Activated naive CD8-positive, alpha-beta T cell treated with anti-CD3 and anti-CD28 coated beads, Interleukin-2, amount 50 U/mL, for 24 hours (primary cell): Measurements from ENCODE around the gene C2orf42.
"Not testable (repeated sequence)": the region's sequence is repeated elsewhere in the genome, so short reads cannot be mapped to it uniquely, and the experiment has no call there.

Experiments
- ATAC-seq: fragments of 150-1000 bp; cut with Tn5 transposase; one replicate; pipeline ENCODE4 v1.10.0; 2021
- DNase-seq: peaks from one replicate; pipeline ENCODE4 v3.0.0; 2021
- H3K27ac Mint-ChIP-seq: one replicate; pipeline ENCODE4 v1.8.0; 2021; ENCODE audit warnings: mild to moderate bottlenecking, mixed read lengths
- H3K27me3 Mint-ChIP-seq: one replicate; pipeline ENCODE4 v1.8.0; 2021; ENCODE audit warnings: mixed read lengths
- H3K36me3 Mint-ChIP-seq: one replicate; pipeline ENCODE4 v1.8.0; 2021; ENCODE audit warnings: low read depth, mixed read lengths
- H3K4me1 Mint-ChIP-seq: one replicate; pipeline ENCODE4 v1.8.0; 2021; ENCODE audit warnings: mixed read lengths
- H3K4me3 Mint-ChIP-seq: one replicate; pipeline ENCODE4 v1.8.0; 2021; ENCODE audit warnings: mild to moderate bottlenecking, moderate library complexity, mixed read lengths
- H3K9me3 Mint-ChIP-seq: one replicate; pipeline ENCODE4 v1.8.0; 2021; ENCODE audit warnings: mixed read lengths

The C2orf42 gene

GRCh38 chr2:70131344-70132143 is 59.3 kb downstream of the C2orf42 start:
- not testable (repeated sequence) for ATAC-seq, H3K36me3 Mint-ChIP-seq, H3K27me3 Mint-ChIP-seq, H3K9me3 Mint-ChIP-seq
- Mint-ChIP-seq H3K4me3 (peak overlapping the region; percentile 87), H3K4me1 (peaks cover 87% of the 10 kb centered on the region), H3K27ac (peak overlapping the region; percentile 97)
- DNase-seq = peak; percentile 3

GRCh38 chr2:70128005-70128404 is 62.8 kb downstream of the C2orf42 start:
- Mint-ChIP-seq H3K4me3 (no peak overlapping the region), H3K27ac (peak overlapping the region; percentile 99)
- no peak for ATAC-seq

GRCh38 chr2:70126413-70126812 is 64.4 kb downstream of the C2orf42 start:
- peak overlapping the region; percentile 94 for H3K4me3 Mint-ChIP-seq
- no peak for DNase-seq

More at GRCh38 chr2:70128005-70128404, 62.8 kb downstream of the C2orf42 start:
- Mint-ChIP-seq H3K36me3 (peaks cover 6% of the 10 kb centered on the region), H3K4me1 (peaks cover 85% of the 10 kb centered on the region), H3K27me3 (no peaks in the 10 kb centered on the region), H3K9me3 (no peaks in the 10 kb centered on the region)
- no peak for DNase-seq

GRCh38 chr2:70125498-70125898 is 65.3 kb downstream of the C2orf42 start:
- no peak for ATAC-seq
- Mint-ChIP-seq H3K27ac (peak overlapping the region; percentile 99), H3K27me3 (no peaks in the 10 kb centered on the region), H3K9me3 (no peaks in the 10 kb centered on the region), H3K36me3 (peaks cover 6% of the 10 kb centered on the region), H3K4me1 (peaks cover 88% of the 10 kb centered on the region), H3K4me3 (peak overlapping the region; percentile 94)
- DNase-seq = no peak

More at GRCh38 chr2:70126413-70126812, 64.4 kb downstream of the C2orf42 start:
- H3K36me3 Mint-ChIP-seq = peaks cover 6% of the 10 kb centered on the region
- H3K4me1 Mint-ChIP-seq = peaks cover 88% of the 10 kb centered on the region
- no peaks in the 10 kb centered on the region for H3K27me3 Mint-ChIP-seq
- H3K9me3 Mint-ChIP-seq = no peaks in the 10 kb centered on the region
- no peak for ATAC-seq
- H3K27ac Mint-ChIP-seq = peak overlapping the region; percentile 99

- peak overlapping the region; percentile 94 for H3K4me3 Mint-ChIP-seq
- peak overlapping the region; percentile 99 for H3K27ac Mint-ChIP-seq
- H3K9me3 Mint-ChIP-seq = no peaks in the 10 kb centered on the region
- DNase-seq (peak; percentile 68), ATAC-seq (peak; percentile 35)
- no peaks in the 10 kb centered on the region for H3K27me3 Mint-ChIP-seq
- H3K36me3 Mint-ChIP-seq = peaks cover 6% of the 10 kb centered on the region
- peaks cover 87% of the 10 kb centered on the region for H3K4me1 Mint-ChIP-seq
Measured at GRCh38 chr2:70124983-70125480, 65.8 kb downstream of the C2orf42 start.

- Mint-ChIP-seq H3K4me1 (peaks cover 89% of the 10 kb centered on the region), H3K4me3 (peak overlapping the region; percentile 94), H3K9me3 (no peaks in the 10 kb centered on the region), H3K27me3 (no peaks in the 10 kb centered on the region), H3K36me3 (peaks cover 6% of the 10 kb centered on the region), H3K27ac (peak overlapping the region; percentile 99)
- DNase-seq = no peak
- peak; percentile 21 for ATAC-seq
Measured at GRCh38 chr2:70123829-70124116, 67.0 kb downstream of the C2orf42 start.

GRCh38 chr2:70123051-70123828 is 67.6 kb downstream of the C2orf42 start:
- DNase-seq (no peak), ATAC-seq (no peak)
- H3K27me3 Mint-ChIP-seq = no peaks in the 10 kb centered on the region
- peaks cover 6% of the 10 kb centered on the region for H3K36me3 Mint-ChIP-seq
- H3K9me3 Mint-ChIP-seq = no peaks in the 10 kb centered on the region
- H3K4me1 Mint-ChIP-seq = peaks cover 86% of the 10 kb centered on the region
- H3K27ac Mint-ChIP-seq = peak overlapping the region; percentile 99
- H3K4me3 Mint-ChIP-seq = peak overlapping the region; percentile 94

- peak overlapping the region; percentile 99 for H3K27ac Mint-ChIP-seq
- H3K4me1 Mint-ChIP-seq = peaks cover 84% of the 10 kb centered on the region
- H3K4me3 Mint-ChIP-seq = no peak overlapping the region
- H3K9me3 Mint-ChIP-seq = no peaks in the 10 kb centered on the region
- H3K36me3 Mint-ChIP-seq = peaks cover 6% of the 10 kb centered on the region
- H3K27me3 Mint-ChIP-seq = no peaks in the 10 kb centered on the region
- DNase-seq (no peak), ATAC-seq (no peak)
Measured at GRCh38 chr2:70122470-70122869, 68.3 kb downstream of the C2orf42 start.

- Mint-ChIP-seq H3K4me1 (peaks cover 82% of the 10 kb centered on the region), H3K9me3 (no peaks in the 10 kb centered on the region), H3K4me3 (peak overlapping the region; percentile 42), H3K27ac (peak overlapping the region; percentile 99), H3K36me3 (peaks cover 6% of the 10 kb centered on the region), H3K27me3 (no peaks in the 10 kb centered on the region)
- ATAC-seq (no peak), DNase-seq (no peak)
Measured at GRCh38 chr2:70121627-70122372, 69.0 kb downstream of the C2orf42 start.

GRCh38 chr2:70118798-70119454 is 71.9 kb downstream of the C2orf42 start:
- Mint-ChIP-seq H3K27me3 (no peaks in the 10 kb centered on the region), H3K36me3 (peaks cover 4% of the 10 kb centered on the region), H3K4me1 (peaks cover 72% of the 10 kb centered on the region), H3K4me3 (no peak overlapping the region), H3K27ac (peak overlapping the region; percentile 40), H3K9me3 (no peaks in the 10 kb centered on the region)
- ATAC-seq = no peak
- no peak for DNase-seq

- no peak overlapping the region for H3K4me3 Mint-ChIP-seq
Measured at GRCh38 chr2:70116936-70117552, 73.8 kb downstream of the C2orf42 start.

GRCh38 chr2:70115646-70116442 is 75.0 kb downstream of the C2orf42 start:
- no peaks in the 10 kb centered on the region for H3K36me3 Mint-ChIP-seq
- no peaks in the 10 kb centered on the region for H3K27me3 Mint-ChIP-seq
- H3K4me3 Mint-ChIP-seq = no peak overlapping the region
- H3K4me1 Mint-ChIP-seq = peaks cover 54% of the 10 kb centered on the region
- H3K9me3 Mint-ChIP-seq = no peaks in the 10 kb centered on the region
- H3K27ac Mint-ChIP-seq = peak overlapping the region; percentile 18
- peak; percentile 68 for ATAC-seq
- DNase-seq = no peak

More at GRCh38 chr2:70116936-70117552, 73.8 kb downstream of the C2orf42 start:
- no peaks in the 10 kb centered on the region for H3K9me3 Mint-ChIP-seq
- no peaks in the 10 kb centered on the region for H3K36me3 Mint-ChIP-seq
- H3K4me1 Mint-ChIP-seq = peaks cover 58% of the 10 kb centered on the region
- H3K27me3 Mint-ChIP-seq = no peaks in the 10 kb centered on the region
- ATAC-seq (no peak), DNase-seq (no peak)
- peak overlapping the region; percentile 26 for H3K27ac Mint-ChIP-seq
